H1 (cell line): ENCODE measurements around the gene CREBBP. TPM values are rescaled to one million over a fixed set of nuclear protein-coding genes. Genes with fewer than 3 reads are reported as not detected.

Experiments
- CTCF ChIA-PET: fragments of 300-600 bp; sonication (Branson Sonifier 250); formaldehyde crosslinking; loops from one replicate; lab custom pipeline; 2021; ENCODE audit not compliant: partially characterized antibody; lab: Charles Lee
- POLR2A ChIA-PET: fragments of 300-600 bp; sonication (Branson Sonifier 250); formaldehyde crosslinking; loops from one replicate; lab custom pipeline; 2021; ENCODE audit warnings: inconsistent platforms; ENCODE audit not compliant: partially characterized antibody; lab: Charles Lee
- DNase-seq, 2 experiments: peaks; one replicate each; pipeline versions ENCODE4 v3.0.0 to v3.0.0-alpha.2; 2010 to 2022; ENCODE audit warnings: low spot score in 2 of 2, low read depth in 1 of 2, mixed read lengths in 1 of 2
- FAIRE-seq: peaks from 2 replicates; lab custom pipeline; 2011; peaks lifted over from hg19 to GRCh38; lab: Jason Lieb, UNC
- H2AFZ ChIP-seq: 2 replicates; pipeline ENCODE4 v1.8.1; 2012; ENCODE audit warnings: low read length, inconsistent platforms
- H2AK5ac ChIP-seq: 2 replicates; pipeline ENCODE4 v1.6.1; 2013; ENCODE audit warnings: low read depth, low read length
- H2BK120ac ChIP-seq: replicated peaks from 2 replicates; pipeline ENCODE3; 2013; ENCODE audit warnings: low read depth, low read length, inconsistent platforms
- H2BK12ac ChIP-seq: 2 replicates; pipeline ENCODE4 v1.6.1; 2013; ENCODE audit warnings: low read depth, low read length
- H2BK15ac ChIP-seq: 2 replicates; pipeline ENCODE4 v1.6.1; 2013; ENCODE audit warnings: low read length
- H2BK20ac ChIP-seq: 2 replicates; pipeline ENCODE4 v1.6.1; 2013; ENCODE audit warnings: low read length
- H2BK5ac ChIP-seq: 2 replicates; pipeline ENCODE4 v1.6.1; 2013; ENCODE audit warnings: low read depth, low read length
- H3K14ac ChIP-seq: 2 replicates; pipeline ENCODE4 v1.6.1; 2013; ENCODE audit warnings: inconsistent platforms; ENCODE audit not compliant: insufficient read length
- H3K18ac ChIP-seq: 2 replicates; pipeline ENCODE4 v1.6.1; 2013; ENCODE audit warnings: low read length; ENCODE audit errors: extremely low read depth
- H3K23ac ChIP-seq: 2 replicates; pipeline ENCODE4 v1.6.1; 2013; ENCODE audit warnings: inconsistent platforms; ENCODE audit not compliant: insufficient read length
- H3K23me2 ChIP-seq: 2 replicates; pipeline ENCODE4 v1.6.1; 2013; ENCODE audit warnings: low read depth, low read length
- H3K27ac ChIP-seq: 2 replicates; pipeline ENCODE4 v1.6.1; 2011; ENCODE audit warnings: low read depth, low read length, inconsistent platforms
- H3K27me3 ChIP-seq, 4 experiments: replicated peaks in 1 of 4; 1 replicate in 1 of 4; 2 replicates in 3 of 4; pipeline versions ENCODE4 v1.6.1 to v1.8.1; 2011 to 2013; ENCODE audit warnings: low read length in 3 of 4, mild to moderate bottlenecking in 3 of 4, inconsistent platforms in 2 of 4, mixed read lengths in 2 of 4, moderate library complexity in 1 of 4; ENCODE audit not compliant: control insufficient read depth in 3 of 4, insufficient read depth in 3 of 4; ENCODE audit errors: extremely low read depth in 1 of 4
- H3K36me3 ChIP-seq, 4 experiments: 2 replicates each; pipeline versions ENCODE4 v1.6.1 to v1.8.1; 2011 to 2013; ENCODE audit warnings: mild to moderate bottlenecking in 4 of 4, low read length in 3 of 4, moderate library complexity in 2 of 4, control low read depth in 1 of 4, inconsistent platforms in 1 of 4; ENCODE audit not compliant: insufficient read depth in 4 of 4, control insufficient read depth in 2 of 4
- H3K4ac ChIP-seq: replicated peaks from 2 replicates; pipeline ENCODE3; 2013; ENCODE audit warnings: low read length, low read depth, mixed read lengths, inconsistent platforms; ENCODE audit not compliant: insufficient read length
- H3K4me1 ChIP-seq, 4 experiments: replicated peaks in 1 of 4; 1 replicate in 1 of 4; 2 replicates in 3 of 4; pipeline versions ENCODE4 v1.6.1 to v1.8.1; 2011 to 2013; ENCODE audit warnings: low read length in 3 of 4, inconsistent platforms in 2 of 4, mixed read lengths in 1 of 4; ENCODE audit not compliant: insufficient read depth in 4 of 4, control insufficient read depth in 3 of 4
- H3K4me2 ChIP-seq, 2 experiments: 2 replicates each; pipeline versions ENCODE4 v1.6.1 to v1.8.1; 2011 to 2013; ENCODE audit warnings: low read depth in 2 of 2, low read length in 2 of 2, control low read depth in 1 of 2, inconsistent platforms in 1 of 2, mild to moderate bottlenecking in 1 of 2; ENCODE audit not compliant: insufficient read depth in 1 of 2
- H3K4me3 ChIP-seq, 4 experiments: fragments of 200-600, 300-600 bp in 1 of 4; sonication (generic), shearing (Covaris generic), sonication (Bioruptor Twin) in 1 of 4; 2 replicates each; pipeline versions ENCODE4 v1.5.1 to v1.8.1; 2011 to 2016; ENCODE audit warnings: low read length in 4 of 4, low read depth in 3 of 4, control low read depth in 2 of 4, inconsistent platforms in 2 of 4, mild to moderate bottlenecking in 2 of 4, mixed read lengths in 1 of 4, moderate library complexity in 1 of 4; ENCODE audit not compliant: insufficient read depth in 2 of 4; ENCODE audit errors: extremely low read depth in 1 of 4
- H3K56ac ChIP-seq: replicated peaks from 2 replicates; pipeline ENCODE3; 2013; ENCODE audit warnings: low read depth, mild to moderate bottlenecking, mixed read lengths, low read length, inconsistent platforms; ENCODE audit not compliant: insufficient read length
- H3K79me1 ChIP-seq: 2 replicates; pipeline ENCODE4 v1.6.1; 2013; ENCODE audit warnings: low read depth, low read length, control low read depth
- H3K79me2 ChIP-seq, 2 experiments: 2 replicates each; pipeline versions ENCODE4 v1.6.1 to v1.8.1; 2012 to 2013; ENCODE audit warnings: low read length in 2 of 2, mild to moderate bottlenecking in 2 of 2, inconsistent platforms in 1 of 2; ENCODE audit not compliant: insufficient read depth in 2 of 2, control insufficient read depth in 1 of 2
- H3K9ac ChIP-seq, 4 experiments: replicated peaks in 1 of 4; 1 replicate in 1 of 4; 2 replicates in 3 of 4; pipeline versions ENCODE4 v1.6.1 to v1.8.1; 2011 to 2013; ENCODE audit warnings: low read depth in 3 of 4, low read length in 3 of 4, control low read depth in 2 of 4, mild to moderate bottlenecking in 2 of 4, moderate library complexity in 2 of 4, inconsistent platforms in 1 of 4; ENCODE audit errors: extremely low read depth in 1 of 4
- H3K9me3 ChIP-seq, 2 experiments: 2 replicates each; pipeline versions ENCODE4 v1.6.1 to v1.8.1; 2012 to 2013; ENCODE audit warnings: mild to moderate bottlenecking in 2 of 2, moderate library complexity in 2 of 2, control low read depth in 1 of 2, inconsistent platforms in 1 of 2, low read depth in 1 of 2, low read length in 1 of 2, mixed read lengths in 1 of 2; ENCODE audit not compliant: insufficient read depth in 2 of 2
- H4K20me1 ChIP-seq, 2 experiments: replicated peaks in 1 of 2; 2 replicates each; pipeline versions ENCODE3 to v1.8.1; 2011 to 2013; ENCODE audit warnings: inconsistent platforms in 2 of 2, low read length in 2 of 2, mild to moderate bottlenecking in 1 of 2; ENCODE audit not compliant: insufficient read depth in 2 of 2, control insufficient read depth in 1 of 2
- H4K5ac ChIP-seq: 2 replicates; pipeline ENCODE4 v1.6.1; 2013; ENCODE audit warnings: low read length, low read depth, mixed read lengths, inconsistent platforms; ENCODE audit not compliant: insufficient read length
- H4K8ac ChIP-seq: 2 replicates; pipeline ENCODE4 v1.8.0; 2013; ENCODE audit warnings: mild to moderate bottlenecking, moderate library complexity, low read length, inconsistent platforms; ENCODE audit not compliant: insufficient read depth; ENCODE audit errors: extremely low read depth
- H4K91ac ChIP-seq: replicated peaks from 2 replicates; pipeline ENCODE3; 2013; ENCODE audit warnings: low read length, mixed read lengths, inconsistent platforms; ENCODE audit not compliant: insufficient read length
- GTF2F1 ChIP-seq: IDR thresholded peaks from 2 replicates; pipeline ENCODE4 v1.6.1; 2012; ENCODE audit warnings: low read depth, low read length, improper control_type of control experiment, borderline replicate concordance
- HDAC2 ChIP-seq, 2 experiments: fragments of 300-600 bp in 1 of 2; sonication (generic) in 1 of 2; IDR thresholded peaks; 2 replicates each; pipeline ENCODE4 v1.6.1; 2011 to 2012; ENCODE audit warnings: low read depth in 2 of 2, low read length in 2 of 2, mild to moderate bottlenecking in 2 of 2, moderate library complexity in 2 of 2, borderline replicate concordance in 1 of 2, inconsistent platforms in 1 of 2
- JUND ChIP-seq: IDR thresholded peaks from 2 replicates; pipeline ENCODE4 v1.6.1; 2011; ENCODE audit warnings: mild to moderate bottlenecking, improper control_type of control experiment, low read length
- KDM4A ChIP-seq: IDR thresholded peaks from one replicate; pipeline ENCODE4 v1.7.1; 2012; ENCODE audit warnings: low read depth, mild to moderate bottlenecking, moderate library complexity, low read length, inconsistent platforms; ENCODE audit not compliant: severe bottlenecking
- KDM5A ChIP-seq: fragments of 200-600 bp; IDR thresholded peaks from 2 replicates; pipeline ENCODE4 v1.7.1; 2012; ENCODE audit warnings: mild to moderate bottlenecking, low read length, inconsistent platforms, mixed read lengths
- MAX ChIP-seq: IDR thresholded peaks from 2 replicates; pipeline ENCODE4 v1.6.1; 2012; ENCODE audit warnings: inconsistent platforms
- POLR2AphosphoS5 ChIP-seq: IDR thresholded peaks from 2 replicates; pipeline ENCODE4 v1.6.1; 2011; ENCODE audit warnings: low read depth, low read length
- SIN3A ChIP-seq, 2 experiments: IDR thresholded peaks in 1 of 2; conservative IDR thresholded peaks in 1 of 2; 2 replicates each; pipeline ENCODE4 v1.6.1; 2011 to 2012; ENCODE audit warnings: low read length in 2 of 2, improper control_type of control experiment in 1 of 2, low read depth in 1 of 2, mild to moderate bottlenecking in 1 of 2
- SRF ChIP-seq: IDR thresholded peaks from 2 replicates; pipeline ENCODE4 v1.6.1; 2011; ENCODE audit warnings: mild to moderate bottlenecking, low read depth, low read length, moderate library complexity
- TAF1 ChIP-seq: IDR thresholded peaks from 2 replicates; pipeline ENCODE4 v1.6.1; 2011; ENCODE audit warnings: mild to moderate bottlenecking, low read depth, low read length
- YY1 ChIP-seq: IDR thresholded peaks from 2 replicates; pipeline ENCODE4 v1.6.1; 2011; ENCODE audit warnings: low read depth, mild to moderate bottlenecking, low read length
- WGBS, 2 experiments: shearing (Covaris generic) in 1 of 2; methylation state at CpG; one replicate each; pipeline versions ENCODE4 v1.1.6 to v1.1.7; 2013 to 2015; ENCODE audit warnings: low lambda C conversion rate in 2 of 2, mixed read lengths in 2 of 2, inconsistent platforms in 1 of 2, low coverage in 1 of 2, missing lambda C conversion rate in 1 of 2; ENCODE audit not compliant: insufficient replicate concordance in 2 of 2, insufficient coverage in 1 of 2, insufficient read length in 1 of 2; ENCODE audit errors: extremely low coverage in 1 of 2, missing lambda C conversion rate in 1 of 2; 5-methylcytosine and 5-hydroxymethylcytosine counted together
- polyA plus RNA-seq, 7 experiments: library from polyadenylated mRNA; depleted of rRNA in 3 of 7; stranded (reverse) in 5 of 7; unstranded in 2 of 7; fragments of >200 nt in 5 of 7; fragments of 200-250 nt in 2 of 7; gene quantifications; 1 replicate in 5 of 7; 2 replicates in 1 of 7; 4 replicates in 1 of 7; pipeline versions ENCODE4 v1.2.1 to v1.2.3, GENCODE V29; 2011 to 2013; ENCODE audit warnings: missing spikeins in 2 of 7, mixed read lengths in 2 of 7
- total RNA-seq: library from RNA; stranded (reverse); fragmentation: NEBNext Ultra II Directional; extraction: Animal tissue kit (Norgen Biotek cat#: 25700); gene quantifications from 2 replicates; pipeline ENCODE4 v1.2.1, GENCODE V29; 2021

The CREBBP gene
- total and polyA plus RNA-seq, 2 of the 8 experiments (the other 6 are each of a cell fraction or from before 2014, with no cell fraction given) = 10.0 to 60.1 TPM

- Histone ChIP-seq H3K56ac (no peak overlapping the region), H3K4me1 (peaks cover 0 to 6% (median 1%) of the 10 kb centered on the region in 4 experiments; a peak in 4 of 7 replicates), H2AK5ac (no peak overlapping the region), H2BK5ac (peak overlapping the region; percentile 60; the same call in 1 of the 2 replicates), H3K27me3 (no peaks in the 10 kb centered on the region), H3K4me2 (peak overlapping the region; percentile 93 to 99), H3K79me1 (peaks cover 10% of the 10 kb centered on the region; the same call in 1 of the 2 replicates), H3K9me3 (no peaks in the 10 kb centered on the region), H3K79me2 (peaks cover 8 to 49% of the 10 kb centered on the region in 2 experiments), H3K4me3 (peak overlapping the region; percentile 84 to 99 (median 92)), H2BK12ac (no peak overlapping the region), H3K4ac (peak overlapping the region; percentile 89), H4K91ac (peak overlapping the region; percentile 84), H2AFZ (peak overlapping the region; percentile 53; the same call in 1 of the 2 replicates), H3K14ac (no peak overlapping the region), H3K18ac (peak overlapping the region; percentile 78; the same call in 1 of the 2 replicates), H4K20me1 (peaks cover 2 to 3% of the 10 kb centered on the region in 2 experiments), H4K8ac (peak overlapping the region; percentile 95), H3K36me3 (peaks cover 0 to 9% (median 0%) of the 10 kb centered on the region in 4 experiments; a peak in 2 of 8 replicates), H2BK15ac (no peak overlapping the region), H3K27ac (peak overlapping the region; percentile 59), H3K23ac (no peak overlapping the region), H2BK20ac (no peak overlapping the region), H3K23me2 (peaks cover 10% of the 10 kb centered on the region), H3K9ac (peak overlapping the region; percentile 31 to 90 (median 79)), H2BK120ac (no peak overlapping the region), H4K5ac (no peak overlapping the region)
- FAIRE-seq (no peak), DNase-seq (no peak)
- POLR2A ChIA-PET = interaction anchor here (0.7 to 1.8 kb wide), 10 partner anchors 15 to 656 kb away, joined by 3 to 7 read pairs (median 5); partner anchors contain the start of gene CREBBP
- TF ChIP-seq HDAC2 (IDR thresholded peaks at IDR 0.05; ENCODE audit: borderline replicate concordance in 1 of 2, low read depth in 2 of 2, low read length in 2 of 2) = 0 out of 4 replicates have a peak, but pooled peaks of 1 of the 2 experiments have one; percentile 50
- no peak for TF ChIP-seq YY1
- peak; percentile 25; the same call in 1 of the 2 replicates for TF ChIP-seq TAF1
- TF ChIP-seq KDM4A = no peak
- TF ChIP-seq SRF = no peak
- peak in 1 of 2 experiments; percentile 13; a peak in 1 of 4 replicates for TF ChIP-seq SIN3A (conservative IDR thresholded peaks at IDR 0.05 in 1 of 2, IDR thresholded peaks at IDR 0.05 in 1 of 2; ENCODE audit: low read depth in 1 of 2, low read length in 2 of 2)
- peak; percentile 81 for TF ChIP-seq MAX
- peak; percentile 69; the same call in 1 of the 2 replicates for TF ChIP-seq POLR2AphosphoS5
- TF ChIP-seq JUND = no peak
- 0 out of 2 replicates have a peak, but pooled peaks have one; percentile 10 for TF ChIP-seq KDM5A
- no peak for TF ChIP-seq GTF2F1
- 5% methylated on average over 21 of the region's 34 CpGs; no CpG with 5 or more reads in 1 of the 2 experiments for WGBS, 2 experiments
- CTCF ChIA-PET = interaction anchor here (0.7 to 0.9 kb wide), 2 partner anchors 16 to 63 kb away, joined by 3 read pairs; partner anchors contain the start of gene DNASE1
Measured at GRCh38 chr16:3716831-3717234, 163.7 kb downstream of the CREBBP start.
